Neural progenitor cell (in vitro differentiated cells): ENCODE measurements around the gene ITGB8. TPM values are rescaled to one million over a fixed set of nuclear protein-coding genes. Genes with fewer than 3 reads are reported as not detected.
A peak's percentile ranks its signal among the peaks of the same experiment; 100 is the strongest.

Experiments used
- DNase-seq: peaks from one replicate; pipeline ENCODE4 v3.0.0-alpha.2; 2016; ENCODE audit warnings: low spot score
- H2AFZ ChIP-seq: fragments of 200-600 bp; sonication (generic); replicated peaks from 2 replicates; pipeline ENCODE4 v1.6.1; 2016; ENCODE audit warnings: antibody characterized with exemption
- H3F3A ChIP-seq: fragments of 200-600 bp; sonication (generic); 2 replicates; pipeline ENCODE4 v1.6.1; 2016; ENCODE audit warnings: antibody characterized with exemption, low read depth
- H3K27ac ChIP-seq: fragments of 200-600 bp; sonication (generic); 2 replicates; pipeline ENCODE4 v1.5.1; 2016; ENCODE audit warnings: mild to moderate bottlenecking
- H3K27me3 ChIP-seq: fragments of 200-600 bp; sonication (generic); 2 replicates; pipeline ENCODE4 v1.6.1; 2016; ENCODE audit warnings: mild to moderate bottlenecking, moderate library complexity
- H3K36me3 ChIP-seq: fragments of 200-600 bp; sonication (generic); 2 replicates; pipeline ENCODE4 v1.5.1; 2016
- H3K4me1 ChIP-seq: fragments of 200-600 bp; sonication (generic); 2 replicates; pipeline ENCODE4 v1.6.1; 2016; ENCODE audit warnings: mixed run types
- H3K4me2 ChIP-seq: fragments of 200-600 bp; sonication (generic); 2 replicates; pipeline ENCODE4 v1.6.1; 2016
- H3K4me3 ChIP-seq: fragments of 200-600 bp; sonication (generic); 2 replicates; pipeline ENCODE4 v1.5.1; 2016
- H3K79me2 ChIP-seq: fragments of 200-600 bp; sonication (generic); 2 replicates; pipeline ENCODE4 v1.6.1; 2016; ENCODE audit warnings: low read depth
- H3K9ac ChIP-seq: fragments of 200-600 bp; sonication (generic); 2 replicates; pipeline ENCODE4 v1.6.1; 2016
- H3K9me3 ChIP-seq: fragments of 200-600 bp; sonication (generic); 2 replicates; pipeline ENCODE4 v1.5.1; 2016; ENCODE audit warnings: low read depth
- H4K20me1 ChIP-seq: fragments of 200-600 bp; sonication (generic); 2 replicates; pipeline ENCODE4 v1.6.1; 2016; ENCODE audit warnings: low read depth
- H3K27ac Mint-ChIP-seq: 3 replicates; pipeline ENCODE4 v1.8.0; 2021; ENCODE audit warnings: mixed read lengths
- H3K27me3 Mint-ChIP-seq: 2 replicates; pipeline ENCODE4 v1.8.0; 2022; ENCODE audit warnings: low read depth, mild to moderate bottlenecking, inconsistent platforms, moderate library complexity, mixed read lengths; ENCODE audit not compliant: insufficient read depth
- H3K36me3 Mint-ChIP-seq: 3 replicates; pipeline ENCODE4 v1.8.0; 2021; ENCODE audit warnings: mixed read lengths
- H3K4me1 Mint-ChIP-seq: 3 replicates; pipeline ENCODE4 v1.8.0; 2021; ENCODE audit warnings: mixed read lengths
- H3K4me3 Mint-ChIP-seq: 3 replicates; pipeline ENCODE4 v1.8.0; 2021; ENCODE audit warnings: mild to moderate bottlenecking, moderate library complexity, mixed read lengths
- H3K9me3 Mint-ChIP-seq: 3 replicates; pipeline ENCODE4 v1.8.0; 2020; ENCODE audit warnings: mixed read lengths
- CTCF ChIP-seq: fragments of 200-600 bp; sonication (generic); IDR thresholded peaks from 2 replicates; pipeline ENCODE4 v1.5.1; 2017; ENCODE audit warnings: antibody characterized with exemption, mild to moderate bottlenecking
- EZH2 ChIP-seq: fragments of 200-600 bp; sonication (generic); IDR thresholded peaks from 2 replicates; pipeline ENCODE4 v1.6.1; 2017; ENCODE audit warnings: antibody characterized with exemption, mild to moderate bottlenecking, moderate library complexity
- EZH2phosphoT487 ChIP-seq: fragments of 200-600 bp; sonication (generic); IDR thresholded peaks from 2 replicates; pipeline ENCODE4 v1.6.1; 2017; ENCODE audit warnings: antibody characterized with exemption
- total RNA-seq: library from RNA; depleted of rRNA; stranded (reverse); fragments of >200 nt; gene quantifications from 2 replicates; pipeline ENCODE4 v1.2.3, GENCODE V29; 2015; ENCODE audit warnings: low replicate concordance

ITGB8 gene
- total RNA-seq, 1 donor from 2014 or later: 5.3 TPM

DNA sequence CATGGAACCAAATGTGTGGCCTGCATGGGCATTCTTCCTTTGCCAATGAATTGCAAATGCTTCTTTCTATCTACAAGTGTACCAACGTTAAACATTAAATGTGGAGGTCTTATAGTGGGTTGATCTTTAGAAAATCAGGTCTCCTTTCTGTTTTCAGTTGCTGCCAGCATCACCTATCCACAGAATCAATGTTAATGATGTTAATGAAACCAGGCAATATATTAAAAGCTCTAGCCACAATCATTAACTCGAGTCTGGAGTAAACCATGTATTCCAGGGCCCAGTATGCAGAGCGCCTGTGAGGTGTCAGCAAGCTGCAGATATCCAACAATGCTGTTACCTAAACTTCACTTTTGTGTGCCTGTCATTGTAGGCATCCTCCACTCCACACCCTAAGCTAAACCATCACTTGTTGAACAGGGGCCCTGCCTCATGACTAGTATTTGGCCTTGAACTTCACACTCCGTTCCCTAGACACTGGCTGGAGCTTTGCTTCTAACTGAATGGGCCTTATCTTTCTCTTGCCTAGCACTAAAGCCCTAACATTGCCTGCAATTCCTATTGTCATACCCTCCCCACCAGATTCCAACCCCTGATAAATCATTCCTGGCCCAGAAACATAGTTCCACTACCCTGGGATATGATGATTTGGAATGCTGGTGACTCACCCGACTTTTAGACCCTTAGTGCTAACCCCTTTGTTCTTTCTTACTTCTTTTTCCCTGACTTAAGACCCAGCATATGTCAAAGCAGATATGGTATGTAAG, 24.3 kb upstream of the ITGB8 start:
- H3K36me3 Mint-ChIP-seq: no peaks in the 10 kb centered on the region
- H3K27me3 Mint-ChIP-seq: no peaks in the 10 kb centered on the region
- peaks cover 5% of the 10 kb centered on the region for H3K9me3 Mint-ChIP-seq
- H3K27ac Mint-ChIP-seq: peak overlapping the region; percentile 78
- H3K36me3 ChIP-seq: no peaks in the 10 kb centered on the region
- no peak overlapping the region for H3K27ac ChIP-seq
- no peaks in the 10 kb centered on the region for H3K27me3 ChIP-seq
- H4K20me1 ChIP-seq: no peaks in the 10 kb centered on the region
- peaks cover 24% of the 10 kb centered on the region for H3K4me1 Mint-ChIP-seq
- H3K4me3 Mint-ChIP-seq: peak overlapping the region; percentile 2
- H2AFZ ChIP-seq: no peak overlapping the region
- no peak overlapping the region for H3K4me2 ChIP-seq
- peaks cover 15% of the 10 kb centered on the region for H3K4me1 ChIP-seq
- H3K9ac ChIP-seq: no peak overlapping the region
- no peaks in the 10 kb centered on the region for H3F3A ChIP-seq
- H3K79me2 ChIP-seq: no peaks in the 10 kb centered on the region
- DNase-seq: peak; percentile 5
- H3K4me3 ChIP-seq: no peak overlapping the region
- no peak for TF ChIP-seq EZH2
- H3K9me3 ChIP-seq: no peaks in the 10 kb centered on the region

DNA sequence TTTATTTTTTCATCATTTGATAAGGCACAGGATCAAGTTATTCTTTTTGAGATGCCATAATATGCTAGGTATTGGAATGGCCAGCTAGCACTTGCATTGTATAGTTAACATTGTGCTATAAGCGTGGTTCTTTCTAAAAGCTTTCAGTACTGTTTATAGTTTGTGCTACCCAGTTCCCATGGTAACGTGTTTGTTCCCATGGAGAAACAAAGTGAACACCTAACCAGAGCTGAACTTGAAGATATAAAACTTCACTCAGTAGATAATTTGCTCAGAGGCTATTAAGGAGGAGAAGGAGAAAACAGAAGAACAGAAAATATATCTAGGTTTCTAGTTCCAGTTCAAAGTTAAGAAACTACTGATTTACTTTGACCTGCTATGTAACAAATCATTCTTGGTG, 23.6 kb upstream of the ITGB8 start:
- peak; percentile 20 for DNase-seq
- no peak for TF ChIP-seq EZH2phosphoT487
- no peak for TF ChIP-seq CTCF
- TF ChIP-seq EZH2: no peak
- peak overlapping the region; percentile 94 for H3K27ac Mint-ChIP-seq
- H4K20me1 ChIP-seq: no peaks in the 10 kb centered on the region
- H3K9ac ChIP-seq: no peak overlapping the region
- no peak overlapping the region for H3K4me3 Mint-ChIP-seq
- no peaks in the 10 kb centered on the region for H3K27me3 ChIP-seq
- no peaks in the 10 kb centered on the region for H3F3A ChIP-seq
- H3K4me1 ChIP-seq: peaks cover 15% of the 10 kb centered on the region
- no peaks in the 10 kb centered on the region for H3K36me3 Mint-ChIP-seq
- H3K9me3 Mint-ChIP-seq: peaks cover 5% of the 10 kb centered on the region
- H3K9me3 ChIP-seq: no peaks in the 10 kb centered on the region
- no peaks in the 10 kb centered on the region for H3K79me2 ChIP-seq
- no peak overlapping the region for H3K4me2 ChIP-seq
- no peaks in the 10 kb centered on the region for H3K36me3 ChIP-seq
- H3K4me3 ChIP-seq: no peak overlapping the region
- no peak overlapping the region for H3K27ac ChIP-seq
- H3K4me1 Mint-ChIP-seq: peaks cover 24% of the 10 kb centered on the region
- no peak overlapping the region for H2AFZ ChIP-seq
- no peaks in the 10 kb centered on the region for H3K27me3 Mint-ChIP-seq

- Histone ChIP-seq H3F3A (no peaks in the 10 kb centered on the region), H3K9me3 (no peaks in the 10 kb centered on the region), H3K36me3 (no peaks in the 10 kb centered on the region), H3K9ac (no peak overlapping the region), H2AFZ (peak overlapping the region; percentile 33), H4K20me1 (no peaks in the 10 kb centered on the region), H3K27me3 (no peaks in the 10 kb centered on the region), H3K4me3 (no peak overlapping the region), H3K4me1 (peaks cover 15% of the 10 kb centered on the region), H3K79me2 (no peaks in the 10 kb centered on the region), H3K4me2 (peak overlapping the region; percentile 23), H3K27ac (no peak overlapping the region)
- peak overlapping the region; percentile 10 for H3K4me3 Mint-ChIP-seq
- DNase-seq: peak; percentile 48
- peaks cover 21% of the 10 kb centered on the region for H3K4me1 Mint-ChIP-seq
- peak overlapping the region; percentile 73 for H3K27ac Mint-ChIP-seq
- H3K27me3 Mint-ChIP-seq: no peaks in the 10 kb centered on the region
- H3K36me3 Mint-ChIP-seq: no peaks in the 10 kb centered on the region
- H3K9me3 Mint-ChIP-seq: peaks cover 2% of the 10 kb centered on the region
- TF ChIP-seq EZH2: no peak
- TF ChIP-seq CTCF: no peak
- TF ChIP-seq EZH2phosphoT487: no peak
Measured at GRCh38 chr7:20307901-20308300, 22.8 kb upstream of the ITGB8 start.

DNA sequence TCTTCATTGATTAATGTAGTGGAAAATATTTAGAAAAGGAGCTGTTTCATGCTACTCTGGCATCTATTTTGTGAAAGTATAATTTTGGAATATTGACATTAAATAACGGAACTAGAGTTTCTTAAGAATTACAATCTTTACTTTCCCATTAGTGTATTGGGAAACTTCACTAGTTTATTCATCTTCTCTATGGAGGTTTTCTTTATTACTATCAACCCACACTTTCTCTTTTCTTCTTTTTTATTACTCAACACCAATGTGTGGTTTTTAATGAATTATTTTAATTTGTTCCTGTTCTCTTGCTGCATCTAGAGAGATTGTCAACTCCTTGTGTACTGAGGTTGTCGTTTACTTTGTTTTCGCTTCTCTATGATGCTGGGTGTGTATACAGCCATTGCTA, 20.4 kb upstream of the ITGB8 start:
- Histone ChIP-seq H2AFZ (no peak overlapping the region), H3K9ac (no peak overlapping the region), H3K4me1 (peaks cover 15% of the 10 kb centered on the region), H3K27ac (no peak overlapping the region), H3K9me3 (no peaks in the 10 kb centered on the region), H3K27me3 (no peaks in the 10 kb centered on the region), H3F3A (no peaks in the 10 kb centered on the region), H3K79me2 (no peaks in the 10 kb centered on the region), H4K20me1 (no peaks in the 10 kb centered on the region), H3K4me3 (no peak overlapping the region), H3K36me3 (no peaks in the 10 kb centered on the region), H3K4me2 (no peak overlapping the region)
- Mint-ChIP-seq H3K27ac (no peak overlapping the region), H3K4me1 (peaks cover 20% of the 10 kb centered on the region), H3K4me3 (no peak overlapping the region), H3K27me3 (no peaks in the 10 kb centered on the region), H3K36me3 (no peaks in the 10 kb centered on the region), H3K9me3 (no peaks in the 10 kb centered on the region)
- TF ChIP-seq EZH2phosphoT487 (no peak), EZH2 (no peak), CTCF (no peak)
- no peak for DNase-seq
